ENCODE measurements around the gene GOLGA1.

GOLGA1 gene

GRCh38 chr9:124887832-124888231 lies 53.1 kb downstream of the GOLGA1 start:
- H3K4me3 ChIP-seq (ENCODE audit: low read depth, low read length): no peak overlapping the region
- TF ChIP-seq, protein P1, sequence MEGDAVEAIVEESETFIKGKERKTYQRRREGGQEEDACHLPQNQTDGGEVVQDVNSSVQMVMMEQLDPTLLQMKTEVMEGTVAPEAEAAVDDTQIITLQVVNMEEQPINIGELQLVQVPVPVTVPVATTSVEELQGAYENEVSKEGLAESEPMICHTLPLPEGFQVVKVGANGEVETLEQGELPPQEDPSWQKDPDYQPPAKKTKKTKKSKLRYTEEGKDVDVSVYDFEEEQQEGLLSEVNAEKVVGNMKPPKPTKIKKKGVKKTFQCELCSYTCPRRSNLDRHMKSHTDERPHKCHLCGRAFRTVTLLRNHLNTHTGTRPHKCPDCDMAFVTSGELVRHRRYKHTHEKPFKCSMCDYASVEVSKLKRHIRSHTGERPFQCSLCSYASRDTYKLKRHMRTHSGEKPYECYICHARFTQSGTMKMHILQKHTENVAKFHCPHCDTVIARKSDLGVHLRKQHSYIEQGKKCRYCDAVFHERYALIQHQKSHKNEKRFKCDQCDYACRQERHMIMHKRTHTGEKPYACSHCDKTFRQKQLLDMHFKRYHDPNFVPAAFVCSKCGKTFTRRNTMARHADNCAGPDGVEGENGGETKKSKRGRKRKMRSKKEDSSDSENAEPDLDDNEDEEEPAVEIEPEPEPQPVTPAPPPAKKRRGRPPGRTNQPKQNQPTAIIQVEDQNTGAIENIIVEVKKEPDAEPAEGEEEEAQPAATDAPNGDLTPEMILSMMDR (IDR thresholded peaks at IDR 0.05; ENCODE audit: low read depth, low read length): no peak

GRCh38 chr9:124886866-124887492 lies 53.9 kb downstream of the GOLGA1 start:
- TF ChIP-seq, protein P1 (IDR thresholded peaks at IDR 0.05; ENCODE audit: low read depth, low read length): no peak
- H3K4me3 ChIP-seq (ENCODE audit: low read depth, low read length): no peak overlapping the region

GRCh38 chr9:124886461-124886860 lies 54.4 kb downstream of the GOLGA1 start:
- no peak overlapping the region for H3K4me3 ChIP-seq (ENCODE audit: low read depth, low read length)
- TF ChIP-seq, protein P1 (IDR thresholded peaks at IDR 0.05; ENCODE audit: low read depth, low read length): no peak

GRCh38 chr9:124885551-124885950 lies 55.3 kb downstream of the GOLGA1 start:
- TF ChIP-seq, protein P1 (IDR thresholded peaks at IDR 0.05; ENCODE audit: low read depth, low read length): no peak
- H3K4me3 ChIP-seq (ENCODE audit: low read depth, low read length): no peak overlapping the region

DNA sequence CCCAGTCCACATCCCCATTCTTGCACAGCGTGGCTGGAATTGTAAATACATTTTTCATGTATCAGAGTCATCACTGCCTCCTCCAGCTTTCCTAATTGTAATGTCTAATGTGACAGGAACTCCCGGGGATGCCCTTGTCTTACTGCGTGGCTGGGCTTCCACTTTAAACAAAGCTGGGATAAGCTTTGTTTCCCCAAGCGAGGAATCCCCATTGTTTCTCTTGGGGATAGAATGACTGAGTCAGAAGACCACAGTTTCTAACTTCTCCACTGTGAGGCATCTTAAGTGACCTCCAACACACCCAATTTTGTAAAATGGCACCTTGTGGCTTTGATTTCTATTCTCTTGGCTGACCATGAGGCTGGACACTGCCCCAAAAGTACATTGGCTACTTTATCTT lies 56.5 kb downstream of the GOLGA1 start:
- no peak overlapping the region for H3K4me3 ChIP-seq (ENCODE audit: low read depth, low read length)
- TF ChIP-seq, protein P1 (IDR thresholded peaks at IDR 0.05; ENCODE audit: low read depth, low read length): no peak

GRCh38 chr9:124882231-124882630 lies 58.7 kb downstream of the GOLGA1 start:
- TF ChIP-seq, protein P1 (IDR thresholded peaks at IDR 0.05; ENCODE audit: low read depth, low read length): no peak

GRCh38 chr9:124881138-124881743 lies 59.6 kb downstream of the GOLGA1 start:
- TF ChIP-seq, protein P1 (IDR thresholded peaks at IDR 0.05; ENCODE audit: low read depth, low read length): no peak
- H3K4me3 ChIP-seq (ENCODE audit: low read depth, low read length): no peak overlapping the region

More at GRCh38 chr9:124882231-124882630, 58.7 kb downstream of the GOLGA1 start:
- H3K4me3 ChIP-seq (ENCODE audit: low read depth, low read length): no peak overlapping the region
